DMS 273 (cell line): ENCODE results near the gene STXBP4.
"Not testable (repeated sequence)": the region's sequence is repeated elsewhere in the genome, so short reads cannot be mapped to it uniquely, and the experiment has no call there.

ENCODE experiments used
- DNase-seq: peaks from one replicate; lab custom pipeline; 2025; ENCODE audit not compliant: unreplicated experiment; lab: John Stamatoyannopoulos, UW

Gene STXBP4

DNA sequence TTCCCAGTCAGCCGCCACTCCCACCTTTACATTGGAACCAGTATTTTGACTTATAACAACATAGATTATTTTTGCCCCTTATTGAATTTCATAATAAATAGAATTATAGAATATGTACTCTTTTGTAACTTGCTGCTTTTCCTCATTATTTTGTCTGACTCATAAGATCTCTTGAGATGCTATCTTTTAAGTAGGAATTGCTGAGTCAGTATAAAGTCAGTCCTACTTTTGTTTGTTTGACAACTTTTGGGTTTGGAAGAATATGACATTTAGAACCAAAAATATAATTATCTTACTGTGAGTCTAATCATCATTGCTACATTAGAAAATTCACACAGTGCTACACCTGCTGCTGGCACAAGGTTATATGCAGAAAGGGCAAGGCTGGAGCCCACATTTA is 69.7 kb downstream of the STXBP4 start:
- DNase-seq, result no peak

DNA sequence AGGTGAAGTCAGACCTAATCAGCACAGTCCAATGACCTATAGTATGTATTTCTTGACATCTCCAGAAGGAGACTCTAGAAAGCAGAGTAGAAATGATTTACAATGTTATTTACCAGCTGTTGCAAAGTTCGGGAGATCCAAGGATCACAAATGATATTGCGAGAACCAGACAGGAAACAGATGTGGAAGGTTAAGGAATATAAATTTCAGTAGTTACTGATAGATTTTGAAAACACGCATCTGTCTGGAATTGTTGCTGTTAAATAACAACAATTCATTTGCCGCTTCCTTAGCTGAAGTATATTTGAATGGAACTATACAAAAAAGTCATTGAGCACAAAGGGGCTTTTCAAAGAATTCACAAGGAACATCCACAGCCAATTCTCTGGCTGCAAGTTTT is 72.0 kb downstream of the STXBP4 start:
- DNase-seq, result no peak

DNA sequence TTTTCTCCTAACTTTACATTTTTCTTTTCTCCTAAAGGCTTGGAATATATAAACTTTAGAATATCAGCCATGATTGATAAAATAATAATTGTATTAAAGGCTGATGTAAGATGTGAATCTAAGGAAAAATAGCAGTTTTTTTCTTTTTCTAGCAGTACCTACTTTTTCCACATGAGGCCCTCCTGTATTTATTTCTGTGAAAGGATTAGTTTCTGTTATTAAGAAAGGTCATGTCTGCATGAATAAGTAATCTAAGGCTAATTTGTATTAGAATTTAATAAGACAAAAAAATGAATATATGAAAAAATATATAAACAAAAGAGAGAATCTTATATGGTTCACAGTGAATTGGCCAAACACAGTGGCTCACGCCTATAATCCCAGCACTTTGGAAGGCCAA is 85.3 kb downstream of the STXBP4 start:
- DNase-seq, result peak; percentile 31

DNA sequence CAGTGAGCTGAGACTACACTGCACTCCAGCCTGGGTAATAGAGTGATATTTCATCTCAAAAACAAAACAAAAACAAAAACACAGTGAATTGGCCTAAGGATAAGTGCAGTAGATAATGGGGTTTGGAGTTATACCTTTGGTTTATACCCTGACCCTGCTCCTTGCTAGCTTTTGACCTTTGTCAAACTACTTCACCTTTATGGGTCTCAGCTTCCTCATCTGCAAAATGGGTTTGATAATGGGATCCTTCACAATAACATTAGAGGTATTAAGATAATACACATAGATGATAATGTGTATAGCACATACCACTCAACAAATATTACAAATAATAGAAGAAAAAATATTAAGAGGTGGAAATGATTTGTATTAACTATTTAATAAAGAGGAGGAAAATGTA is 85.9 kb downstream of the STXBP4 start:
- no peak for DNase-seq

DNA sequence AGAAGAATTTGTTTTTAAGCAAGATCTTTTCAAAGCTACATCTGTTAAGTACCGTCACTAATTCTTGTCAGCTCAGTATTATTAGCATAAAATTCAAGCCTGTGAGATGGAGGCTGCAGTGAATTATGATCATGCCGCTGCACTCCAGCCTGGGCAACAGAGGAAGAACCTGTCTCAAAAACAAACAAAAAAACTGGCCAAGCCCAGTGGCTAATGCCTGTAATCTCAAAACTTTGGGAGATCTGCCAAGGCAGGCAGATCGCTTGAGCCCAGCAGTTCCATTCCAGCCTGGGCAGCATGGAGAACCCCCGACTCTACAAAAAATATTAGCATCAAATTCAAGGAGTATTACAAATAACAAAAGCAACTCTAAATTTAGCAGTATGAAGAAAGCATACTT is 88.0 kb downstream of the STXBP4 start:
- DNase-seq, result peak; percentile 84

DNA sequence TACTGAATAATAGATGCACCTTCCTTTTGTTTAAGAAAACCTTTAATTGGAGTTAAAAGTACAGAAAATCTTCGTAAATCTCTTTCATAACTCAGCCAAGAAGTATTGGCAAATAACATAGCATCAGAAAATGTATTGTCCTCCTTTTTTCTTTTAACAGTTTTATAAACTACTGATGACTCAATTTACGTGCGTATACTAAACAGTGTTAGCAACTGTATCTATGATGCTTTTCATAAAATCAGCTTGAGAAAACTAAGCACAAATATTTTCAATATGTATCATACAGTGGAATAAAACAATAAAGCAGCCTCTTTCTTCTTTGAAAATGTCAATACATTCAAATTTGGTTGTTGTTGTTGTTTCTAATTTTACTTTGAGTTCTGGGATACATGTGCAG is 88.6 kb downstream of the STXBP4 start:
- DNase-seq, result no peak

DNA sequence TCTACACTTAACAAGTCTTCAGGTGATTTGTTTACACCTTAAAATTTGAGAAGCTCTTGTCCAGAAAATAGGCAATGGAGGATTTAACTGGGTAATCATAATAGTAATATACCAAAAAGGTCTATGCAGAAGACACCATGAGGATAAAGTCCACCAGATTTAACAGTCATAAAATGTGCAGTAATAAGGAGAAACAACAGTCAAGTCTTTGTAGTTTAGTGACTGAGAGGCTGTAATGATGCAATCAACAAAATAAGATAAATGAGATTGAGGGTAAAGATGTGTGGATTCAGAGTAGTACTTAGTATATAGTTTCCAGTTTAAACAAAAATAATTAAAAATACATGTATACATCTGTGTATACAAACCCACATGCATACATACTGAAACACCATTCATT is 91.2 kb downstream of the STXBP4 start:
- no peak for DNase-seq

DNA sequence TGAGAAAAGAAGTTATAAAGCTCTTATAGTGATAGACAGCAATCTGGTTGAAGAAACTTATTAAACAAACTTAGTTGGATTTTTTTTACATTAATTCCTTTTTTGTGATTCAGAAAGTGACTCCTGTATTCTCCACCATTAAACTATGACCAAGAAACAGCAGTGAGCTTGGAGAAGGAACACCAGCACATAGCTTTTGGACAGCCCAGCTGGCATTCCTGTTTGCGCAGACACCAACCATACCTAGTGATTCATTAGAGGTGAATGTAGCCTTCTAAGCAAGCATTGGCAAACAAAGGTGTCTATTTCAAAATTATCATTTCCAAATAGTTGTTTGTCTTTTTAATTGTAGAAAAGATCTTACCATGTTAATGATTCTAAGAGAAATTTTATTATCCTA is 94.4 kb downstream of the STXBP4 start:
- DNase-seq, result no peak

DNA sequence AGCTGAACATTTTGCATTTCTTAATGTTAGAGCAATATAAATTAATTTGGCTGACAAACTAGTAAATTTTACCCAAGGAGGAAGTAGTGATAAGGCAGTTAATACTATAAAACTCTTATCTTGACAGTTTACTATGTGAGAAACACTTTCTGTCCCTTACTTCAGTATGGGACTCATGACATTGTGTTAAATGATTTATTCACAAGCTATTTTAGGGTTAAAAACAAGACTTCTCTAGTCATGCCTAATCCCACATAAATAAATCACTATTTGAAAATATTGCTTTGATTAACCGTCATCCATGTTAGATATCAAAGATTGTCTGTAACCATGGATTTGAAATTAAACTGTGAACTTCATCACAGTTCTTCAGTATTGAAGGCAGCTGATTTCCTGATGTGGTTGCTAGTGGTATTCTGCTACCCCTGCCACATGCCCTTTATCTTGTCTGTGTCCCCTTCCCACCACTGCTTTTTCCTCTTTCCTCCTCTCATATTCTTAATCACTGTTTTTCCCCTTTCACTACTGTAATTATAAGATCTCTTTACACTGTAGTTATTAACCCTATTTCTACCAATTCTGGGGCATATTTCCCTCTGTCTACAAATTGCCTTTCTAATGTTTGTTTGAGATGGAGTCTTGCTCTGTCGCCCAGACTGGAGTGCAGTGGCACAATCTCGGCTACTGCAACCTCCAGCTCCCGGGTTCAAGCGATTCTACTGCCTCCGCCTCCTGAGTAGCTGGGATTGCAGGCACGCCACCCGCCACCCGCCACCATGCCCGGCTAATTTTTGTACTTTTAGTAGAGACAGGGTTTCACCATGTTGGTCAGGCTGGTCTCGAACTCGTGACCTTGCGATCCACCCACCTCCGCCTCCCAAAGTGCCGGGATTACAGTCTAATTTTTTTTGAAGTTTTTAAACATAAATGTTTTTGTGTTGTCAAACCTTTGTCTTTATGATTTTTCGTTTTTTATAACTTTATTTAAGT is 95.6 kb downstream of the STXBP4 start:
- no peak for DNase-seq

DNA sequence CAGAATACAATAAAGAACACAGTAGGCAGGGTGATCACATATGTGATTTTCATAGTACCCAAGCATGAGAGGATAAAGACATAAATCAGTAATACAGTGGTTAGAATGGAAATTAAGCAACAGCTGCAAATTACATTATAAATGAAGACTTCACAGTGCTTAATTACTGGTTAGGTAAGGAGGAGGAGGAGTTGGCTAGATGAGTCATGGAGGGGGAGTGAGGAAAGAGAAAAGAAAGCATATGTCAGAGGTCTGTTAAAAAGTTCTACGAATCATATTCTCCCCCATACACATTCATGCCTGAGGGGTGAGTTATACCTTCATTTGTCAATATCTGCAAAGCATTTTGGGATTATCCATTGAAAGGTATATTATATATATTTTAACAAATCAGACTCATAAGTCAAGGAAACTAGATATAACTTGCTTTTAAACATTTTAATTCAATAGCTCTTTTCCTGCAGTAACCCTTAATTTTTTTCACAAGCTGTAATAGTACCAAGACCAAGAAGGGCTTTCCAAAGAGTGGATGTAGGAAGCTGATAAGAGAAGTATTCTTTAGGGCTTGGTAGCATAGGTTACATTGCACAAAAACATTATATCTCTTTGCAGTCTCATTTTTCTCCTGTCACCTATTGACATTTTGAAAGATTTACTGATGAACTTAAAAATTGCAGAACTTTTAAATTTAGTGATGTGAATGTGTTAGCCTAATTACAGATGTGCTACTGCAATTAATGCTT is 99.3 kb downstream of the STXBP4 start:
- peak; percentile 57 for DNase-seq

DNA sequence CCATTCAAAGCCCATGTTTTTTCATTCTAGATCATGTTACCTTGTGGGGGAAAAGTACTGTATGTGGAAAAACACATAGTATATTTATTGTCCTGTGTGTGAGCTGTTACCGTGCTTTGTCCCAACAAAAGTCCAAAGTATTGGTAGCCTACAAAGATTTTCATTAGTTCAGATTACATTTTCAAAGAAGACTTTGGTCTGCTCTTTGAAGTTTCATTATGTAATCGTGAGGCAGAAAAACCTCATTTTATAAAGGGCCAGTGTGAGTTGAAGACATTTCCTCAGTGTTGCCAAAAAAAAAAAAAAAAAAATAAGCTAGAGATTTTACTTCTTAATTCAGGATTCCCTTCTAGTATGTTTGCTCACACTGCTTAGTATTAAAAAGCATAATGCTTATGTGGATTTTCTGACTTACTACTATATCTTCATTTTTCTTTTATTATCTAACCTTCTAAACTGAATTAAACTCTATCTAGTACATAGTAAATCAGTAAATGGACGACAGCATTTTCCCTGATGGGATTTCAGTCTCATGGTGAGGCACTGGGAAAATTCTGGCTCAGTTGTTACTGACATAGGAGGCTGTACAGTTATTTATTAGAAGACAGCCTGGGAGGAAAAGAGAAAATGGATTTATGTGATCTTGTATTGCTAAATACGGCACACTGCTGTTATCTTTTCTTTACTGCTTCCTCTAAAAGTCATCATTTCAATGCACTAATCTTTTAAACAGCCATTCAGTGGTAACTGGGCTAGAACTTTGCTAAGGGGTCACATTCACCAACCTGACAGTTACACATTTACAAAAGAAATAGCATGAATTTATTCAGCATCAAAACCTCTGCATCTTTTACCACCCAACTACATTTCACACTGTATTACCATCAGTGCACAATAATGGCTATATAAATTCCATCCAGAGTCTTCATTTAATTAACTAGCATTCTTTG is 100.6 kb downstream of the STXBP4 start:
- DNase-seq, result no peak

DNA sequence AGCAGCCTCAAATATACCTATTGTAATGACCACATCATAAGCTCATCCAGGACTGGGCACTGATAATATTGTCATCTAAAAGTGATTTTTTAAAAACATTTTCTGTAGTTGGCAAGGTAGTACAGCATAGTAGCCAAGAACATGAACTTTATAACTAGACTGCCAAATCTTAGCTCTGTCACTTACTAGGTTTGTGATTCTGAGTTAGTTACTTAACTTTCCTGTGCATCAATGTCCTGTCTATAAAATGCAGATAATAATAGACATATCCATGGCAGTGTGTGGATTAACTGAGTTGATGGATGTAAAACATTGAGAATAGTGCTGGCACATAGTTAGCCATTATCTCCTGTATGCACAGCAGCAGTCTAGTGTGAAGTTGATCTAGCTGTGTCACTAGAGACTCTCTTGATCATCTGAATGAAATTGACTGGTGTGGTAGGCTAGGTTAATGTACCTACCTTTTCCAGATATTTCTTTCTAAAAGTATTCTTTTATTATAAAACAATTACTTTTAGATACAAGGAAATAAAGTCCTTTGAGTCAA is 101.5 kb downstream of the STXBP4 start:
- DNase-seq, result no peak

DNA sequence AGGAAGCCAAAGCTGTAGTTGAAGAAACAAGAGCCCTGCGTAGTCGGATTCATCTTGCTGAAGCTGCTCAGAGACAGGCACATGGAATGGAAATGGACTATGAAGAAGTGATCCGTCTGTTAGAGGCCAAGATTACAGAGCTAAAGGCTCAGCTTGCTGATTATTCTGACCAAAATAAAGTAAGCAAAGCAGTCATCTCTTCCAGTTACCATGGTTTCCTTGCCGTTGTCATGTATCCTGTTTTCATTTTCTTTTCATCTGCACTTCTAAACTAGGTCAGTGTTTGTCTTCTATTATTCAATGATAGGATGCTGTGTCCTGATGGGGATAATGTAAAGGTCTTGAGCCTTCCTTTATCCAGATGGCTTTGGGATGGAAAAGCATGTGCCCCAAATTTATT is 104.3 kb downstream of the STXBP4 start:
- no peak for DNase-seq

DNA sequence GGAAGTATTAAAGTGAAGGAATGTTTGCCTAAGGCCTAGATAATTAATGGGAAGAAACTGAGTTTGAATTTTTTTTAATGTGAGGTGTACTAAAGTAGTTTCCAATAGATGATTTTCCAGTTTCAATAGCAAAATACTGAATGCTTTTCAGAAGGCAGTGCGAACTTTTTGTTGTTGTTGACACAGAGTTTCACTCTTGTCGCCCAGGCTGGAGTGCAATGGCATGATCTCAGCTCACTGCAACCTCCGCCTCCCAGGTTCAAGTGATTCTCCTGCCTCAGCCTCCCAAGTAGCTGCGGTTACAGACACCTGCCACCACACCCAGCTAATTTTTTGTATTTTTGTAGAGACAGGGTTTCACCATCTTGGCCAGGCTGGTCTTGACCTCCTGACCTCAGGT is 104.9 kb downstream of the STXBP4 start:
- DNase-seq, result not testable (repeated sequence)

DNA sequence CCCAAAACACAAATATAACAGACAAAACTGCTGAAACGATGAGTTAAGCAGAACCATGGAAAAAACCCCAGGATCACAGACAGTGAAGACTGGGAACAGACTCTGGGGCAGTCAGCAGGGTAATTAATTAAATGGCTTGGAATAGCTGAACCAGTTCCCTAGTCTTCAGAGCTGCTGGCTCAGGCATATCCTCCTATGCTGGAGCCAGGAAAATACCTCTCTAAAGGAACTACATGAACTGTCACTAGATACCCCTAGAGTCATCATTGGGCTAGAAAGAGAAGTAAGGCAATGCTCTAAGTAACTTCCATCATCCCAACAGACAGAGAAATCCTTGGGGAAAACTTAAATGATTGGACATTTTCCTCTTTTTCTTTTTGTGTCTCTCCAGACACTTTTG is 113.0 kb downstream of the STXBP4 start:
- DNase-seq, result no peak

DNA sequence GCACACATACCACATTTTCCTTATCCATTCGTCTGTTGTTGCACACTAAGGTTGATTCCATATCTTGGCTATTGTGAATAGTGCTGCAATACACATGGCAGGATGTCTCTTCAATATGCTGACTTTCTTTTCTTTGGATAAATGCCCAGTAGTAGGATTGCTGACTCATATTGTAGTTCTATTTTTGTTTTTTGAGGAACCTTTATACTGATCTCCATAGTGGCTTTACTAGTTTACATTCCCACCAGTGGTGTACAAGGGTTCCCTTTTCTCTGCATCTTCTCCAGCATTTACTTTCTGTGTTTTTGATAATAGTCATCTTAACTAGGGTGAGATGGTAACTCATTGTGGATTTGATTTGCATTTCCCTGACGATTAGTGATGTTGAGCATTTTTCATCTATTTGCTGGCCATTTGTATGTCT is 118.1 kb downstream of the STXBP4 start:
- peak; percentile 68 for DNase-seq

DNA sequence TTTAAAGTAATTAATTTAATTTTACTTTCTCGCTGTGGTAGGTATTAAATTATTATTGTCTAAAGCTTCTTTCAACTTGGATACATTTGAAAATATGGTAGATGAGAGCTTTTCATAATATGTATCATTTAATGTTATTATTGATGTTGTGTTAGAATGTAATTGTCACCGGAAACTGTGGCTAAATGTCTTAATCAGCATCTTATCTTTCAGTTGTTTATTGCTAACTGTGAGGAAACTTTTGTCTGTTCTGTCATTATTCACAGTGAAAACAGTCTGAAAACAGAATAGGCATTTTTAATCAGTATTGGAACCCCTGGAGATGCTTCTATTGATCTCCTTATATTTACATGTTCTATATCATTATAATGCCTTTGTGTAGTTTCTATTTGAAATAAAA is 120.7 kb downstream of the STXBP4 start:
- DNase-seq, result no peak

DNA sequence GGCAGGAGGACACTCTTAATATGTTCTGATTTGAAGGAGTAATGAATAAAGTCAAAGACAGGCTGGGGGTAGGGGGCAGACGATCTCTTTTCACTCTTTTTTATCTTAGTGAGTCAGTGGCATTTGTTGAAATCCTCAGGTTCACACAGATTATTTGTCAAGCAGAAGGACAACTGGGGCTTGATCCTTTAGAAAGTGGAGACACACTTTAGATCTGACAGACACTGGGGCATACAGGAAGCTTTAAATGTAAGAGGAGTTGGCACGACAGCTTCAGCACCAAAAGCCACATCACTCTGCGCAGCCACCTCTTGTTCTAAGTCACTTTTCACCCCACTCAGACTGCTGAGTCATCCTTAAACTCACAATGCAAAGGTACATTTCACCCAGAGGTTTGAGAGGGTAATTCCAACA is 121.5 kb downstream of the STXBP4 start:
- DNase-seq, result peak; percentile 38

DNA sequence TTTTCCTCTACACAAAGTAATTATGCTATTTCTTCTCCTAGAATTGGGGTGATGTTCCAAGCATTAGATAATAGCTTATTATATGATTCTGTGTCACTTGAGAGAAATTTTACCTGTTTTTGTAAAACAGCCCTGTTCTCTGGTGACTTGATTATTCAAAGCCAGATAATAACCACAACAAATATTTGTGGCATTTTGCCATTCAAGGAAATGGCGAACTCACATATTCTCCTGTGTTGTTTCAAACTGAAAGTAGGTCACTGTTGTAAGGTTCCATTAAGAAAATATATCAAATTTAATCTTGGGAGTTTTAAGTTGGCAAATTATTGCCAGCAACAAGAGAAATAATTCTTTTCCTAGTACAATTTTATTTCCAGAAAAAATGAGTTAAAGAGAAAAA is 124.8 kb downstream of the STXBP4 start:
- no peak for DNase-seq

DNA sequence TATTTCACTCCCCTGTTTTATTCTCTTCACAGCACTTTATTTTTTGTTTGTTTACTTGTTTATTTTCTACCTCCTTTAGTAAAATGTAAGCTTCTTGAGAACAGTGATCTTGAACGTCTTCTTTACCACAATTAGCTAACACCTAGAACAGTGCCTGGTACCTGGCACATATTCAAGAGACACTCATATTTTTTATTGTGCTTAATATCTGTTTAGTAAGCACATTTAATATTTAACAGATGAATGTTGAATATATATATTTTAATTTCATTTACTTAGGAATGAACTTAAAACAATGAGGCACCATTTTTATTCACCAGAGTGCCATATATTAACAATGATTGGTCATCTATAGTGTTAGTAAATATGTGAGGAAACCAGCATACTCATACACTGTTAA is 130.2 kb downstream of the STXBP4 start:
- no peak for DNase-seq

DNA sequence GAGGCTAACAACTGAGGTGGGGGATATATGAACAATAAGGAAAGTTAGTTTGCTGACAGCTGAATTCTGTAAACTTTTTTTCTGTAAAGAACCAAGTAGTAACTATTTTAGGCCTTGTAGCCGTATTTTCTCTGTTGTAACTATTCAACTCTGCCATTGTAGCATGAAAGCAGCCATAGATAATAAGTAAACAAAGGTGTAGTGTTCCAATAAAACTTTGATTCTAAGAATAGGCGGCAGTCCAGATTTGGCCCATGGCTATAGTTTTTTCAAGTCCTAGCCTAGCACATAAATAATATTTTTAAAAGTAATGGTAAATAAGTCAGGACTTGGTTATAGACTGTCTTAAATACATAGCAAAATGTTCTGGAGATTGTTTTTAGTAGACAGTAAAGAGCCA is 142.0 kb downstream of the STXBP4 start:
- no peak for DNase-seq
